Osteocyte (in vitro differentiated cells): ENCODE data around the gene MYOD1. TPM values are rescaled to one million over a fixed set of nuclear protein-coding genes. Genes with fewer than 3 reads are reported as not detected.

Experiments used
- DNase-seq: peaks from one replicate; pipeline ENCODE4 v3.0.0; 2021; ENCODE audit warnings: mixed read lengths; ENCODE audit not compliant: unreplicated experiment; ENCODE audit errors: extremely low spot score
- H3K27ac Mint-ChIP-seq: one replicate; pipeline ENCODE4 v1.8.0; 2021; ENCODE audit warnings: mild to moderate bottlenecking, mixed read lengths; ENCODE audit not compliant: unreplicated experiment
- H3K27me3 Mint-ChIP-seq: one replicate; pipeline ENCODE4 v1.8.0; 2021; ENCODE audit warnings: mixed read lengths; ENCODE audit not compliant: unreplicated experiment
- H3K36me3 Mint-ChIP-seq: one replicate; pipeline ENCODE4 v1.8.0; 2021; ENCODE audit warnings: mixed read lengths; ENCODE audit not compliant: unreplicated experiment
- H3K4me1 Mint-ChIP-seq: one replicate; pipeline ENCODE4 v1.8.0; 2021; ENCODE audit warnings: mixed read lengths; ENCODE audit not compliant: unreplicated experiment
- H3K4me3 Mint-ChIP-seq: one replicate; pipeline ENCODE4 v1.8.0; 2021; ENCODE audit warnings: mild to moderate bottlenecking, moderate library complexity, mixed read lengths; ENCODE audit not compliant: unreplicated experiment
- H3K9me3 Mint-ChIP-seq: one replicate; pipeline ENCODE4 v1.8.0; 2021; ENCODE audit warnings: mixed read lengths; ENCODE audit not compliant: unreplicated experiment
- total RNA-seq: library from RNA; stranded (reverse); gene quantifications from 2 replicates; pipeline ENCODE4 v1.2.1, GENCODE V29; 2021
- TF ChIP-seq, protein P1 (sequence below): fragments of 200-600 bp; sonication (generic); IDR thresholded peaks from 2 replicates; pipeline ENCODE4 v1.5.0; 2021; ENCODE audit warnings: antibody characterized with exemption, mild to moderate bottlenecking, moderate library complexity

The MYOD1 gene
- total RNA-seq, 1 donor from 2014 or later, result not detected

DNA sequence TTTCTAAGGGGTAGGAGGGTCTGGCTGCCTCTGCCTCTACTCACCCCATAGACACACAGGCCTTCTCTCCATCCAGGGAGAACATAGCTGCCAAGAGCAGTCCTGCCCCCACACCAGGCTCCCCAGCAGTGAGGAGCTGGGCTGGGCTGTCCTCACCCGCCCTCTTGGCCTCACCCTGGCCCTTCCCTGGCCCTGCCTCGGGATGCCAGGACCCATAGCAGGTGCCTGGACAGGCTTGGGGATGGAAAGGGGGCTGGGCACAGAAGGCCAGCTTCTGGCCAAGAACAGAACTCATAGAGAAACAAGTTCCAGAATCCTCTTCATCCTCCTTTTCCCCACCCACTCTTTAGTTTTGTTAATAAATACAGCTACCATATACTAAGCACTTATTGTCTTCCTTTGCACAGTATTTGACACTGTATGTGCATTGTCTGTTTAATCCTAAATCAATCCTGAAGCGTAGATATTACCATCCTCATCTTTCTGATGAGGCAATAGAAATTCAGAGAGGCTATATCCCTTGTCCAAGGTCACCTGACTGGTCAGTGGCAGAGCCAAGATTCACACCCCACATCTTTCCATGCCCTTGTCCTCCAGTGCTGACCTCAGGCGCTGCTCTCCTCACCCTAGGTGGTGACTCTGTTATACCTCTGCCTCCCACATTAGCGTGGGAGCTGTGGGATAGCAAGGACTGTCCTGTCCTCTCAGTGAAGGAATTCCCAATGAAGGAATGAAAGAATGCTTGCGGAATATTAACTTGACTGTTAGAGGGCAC lies 22.0 kb upstream of the MYOD1 start:
- H3K27ac Mint-ChIP-seq, result no peak overlapping the region
- TF ChIP-seq, protein P1, sequence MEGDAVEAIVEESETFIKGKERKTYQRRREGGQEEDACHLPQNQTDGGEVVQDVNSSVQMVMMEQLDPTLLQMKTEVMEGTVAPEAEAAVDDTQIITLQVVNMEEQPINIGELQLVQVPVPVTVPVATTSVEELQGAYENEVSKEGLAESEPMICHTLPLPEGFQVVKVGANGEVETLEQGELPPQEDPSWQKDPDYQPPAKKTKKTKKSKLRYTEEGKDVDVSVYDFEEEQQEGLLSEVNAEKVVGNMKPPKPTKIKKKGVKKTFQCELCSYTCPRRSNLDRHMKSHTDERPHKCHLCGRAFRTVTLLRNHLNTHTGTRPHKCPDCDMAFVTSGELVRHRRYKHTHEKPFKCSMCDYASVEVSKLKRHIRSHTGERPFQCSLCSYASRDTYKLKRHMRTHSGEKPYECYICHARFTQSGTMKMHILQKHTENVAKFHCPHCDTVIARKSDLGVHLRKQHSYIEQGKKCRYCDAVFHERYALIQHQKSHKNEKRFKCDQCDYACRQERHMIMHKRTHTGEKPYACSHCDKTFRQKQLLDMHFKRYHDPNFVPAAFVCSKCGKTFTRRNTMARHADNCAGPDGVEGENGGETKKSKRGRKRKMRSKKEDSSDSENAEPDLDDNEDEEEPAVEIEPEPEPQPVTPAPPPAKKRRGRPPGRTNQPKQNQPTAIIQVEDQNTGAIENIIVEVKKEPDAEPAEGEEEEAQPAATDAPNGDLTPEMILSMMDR, result no peak

DNA sequence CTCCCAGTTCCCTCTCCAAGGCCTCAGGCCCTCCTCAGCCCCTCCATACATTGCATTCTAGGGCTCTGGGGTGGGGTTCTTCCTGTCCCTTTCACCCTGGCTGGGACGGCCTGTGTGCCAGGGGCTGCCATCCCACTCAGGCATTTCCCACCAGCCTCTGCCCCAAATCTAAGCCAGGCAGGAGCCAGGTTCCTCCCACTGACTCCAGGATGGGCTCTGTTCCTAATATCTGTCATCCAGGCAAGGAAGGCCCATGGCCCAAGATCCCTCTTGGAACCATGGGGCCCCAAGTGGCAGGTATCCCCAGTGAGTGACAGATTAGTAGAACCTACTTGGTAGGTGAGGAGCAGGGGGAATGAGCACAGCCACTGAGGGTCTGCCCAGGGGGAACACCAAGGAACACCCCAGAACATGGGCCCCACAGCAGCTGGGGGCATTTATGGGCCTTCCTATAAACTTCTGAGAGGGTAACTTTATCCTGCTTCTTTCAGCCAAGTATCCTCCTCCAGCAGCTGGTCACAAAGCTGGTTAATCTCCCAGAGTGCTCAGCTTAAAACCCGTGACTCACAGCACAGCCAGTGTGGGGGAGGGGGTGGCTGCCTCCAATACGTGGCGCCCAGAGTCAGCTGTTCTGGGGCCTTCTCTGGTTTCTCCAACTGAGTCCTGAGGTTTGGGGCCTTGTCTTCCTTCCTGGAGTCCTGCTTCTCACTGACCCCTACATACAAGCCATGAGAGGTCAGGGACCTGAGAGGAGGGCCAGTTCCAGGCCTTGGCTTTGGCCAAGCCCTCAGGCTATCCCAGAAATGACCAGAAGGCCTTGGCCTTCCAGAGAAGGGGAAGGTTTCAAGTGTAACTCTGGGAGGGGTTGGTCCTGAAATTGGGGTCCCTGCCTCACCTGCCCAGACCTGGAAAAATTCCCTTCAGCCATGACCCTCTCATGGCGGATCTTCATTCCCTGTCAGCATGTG lies 19.9 kb upstream of the MYOD1 start:
- Mint-ChIP-seq H3K36me3 (no peaks in the 10 kb centered on the region), H3K27me3 (peaks cover 8% of the 10 kb centered on the region), H3K27ac (no peak overlapping the region), H3K4me3 (no peak overlapping the region), H3K4me1 (no peaks in the 10 kb centered on the region), H3K9me3 (peaks cover 8% of the 10 kb centered on the region)
- DNase-seq, result no peak
- TF ChIP-seq, protein P1, result no peak

More for the DNA sequence above, 22.0 kb upstream of the MYOD1 start:
- DNase-seq, result no peak
- no peaks in the 10 kb centered on the region for H3K4me1 Mint-ChIP-seq
- no peaks in the 10 kb centered on the region for H3K9me3 Mint-ChIP-seq
- no peaks in the 10 kb centered on the region for H3K36me3 Mint-ChIP-seq
- H3K27me3 Mint-ChIP-seq, result peaks cover 14% of the 10 kb centered on the region
- H3K4me3 Mint-ChIP-seq, result no peak overlapping the region

DNA sequence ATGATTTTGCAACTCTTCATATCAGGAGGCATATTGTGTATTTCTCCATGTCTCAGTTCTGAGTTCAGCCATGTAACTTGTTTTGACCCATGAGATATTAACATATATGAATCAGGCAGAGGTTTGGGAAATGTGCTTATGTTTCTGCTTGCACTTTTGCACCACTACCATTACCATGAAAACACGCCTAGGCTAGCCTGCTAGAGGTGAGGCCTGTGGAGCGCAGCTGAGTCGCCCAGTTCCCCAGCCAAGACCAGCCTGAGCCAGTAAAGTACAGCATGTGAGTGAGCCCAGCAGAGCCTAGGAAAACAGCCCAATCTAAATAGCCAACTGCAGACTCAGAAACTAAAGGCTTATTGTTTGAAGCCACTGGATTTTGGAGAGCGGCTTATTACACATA lies 18.4 kb upstream of the MYOD1 start:
- H3K27ac Mint-ChIP-seq, result no peak overlapping the region
- H3K9me3 Mint-ChIP-seq, result peaks cover 8% of the 10 kb centered on the region
- TF ChIP-seq, protein P1, result no peak
- H3K27me3 Mint-ChIP-seq, result peaks cover 9% of the 10 kb centered on the region
- H3K4me3 Mint-ChIP-seq, result no peak overlapping the region
- no peaks in the 10 kb centered on the region for H3K36me3 Mint-ChIP-seq
- H3K4me1 Mint-ChIP-seq, result no peaks in the 10 kb centered on the region
- no peak for DNase-seq

DNA sequence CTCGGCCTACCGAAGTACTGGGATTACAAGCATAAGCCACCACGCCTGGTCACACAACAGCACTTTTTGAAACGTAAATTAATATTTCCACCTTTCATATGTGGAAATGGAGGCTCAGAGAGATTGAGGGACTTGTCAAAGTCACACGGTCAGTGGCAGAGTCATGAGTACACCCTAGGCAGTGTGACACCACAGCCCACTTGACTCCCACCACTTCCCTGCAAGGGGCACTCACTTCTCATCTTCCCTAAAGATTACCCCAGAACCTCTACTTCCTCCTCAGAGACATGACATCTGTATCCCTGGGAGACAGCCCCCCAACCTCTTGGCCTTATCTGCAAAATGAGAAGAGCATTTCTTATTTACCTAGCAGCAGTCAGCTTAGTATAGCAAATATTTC lies 16.5 kb upstream of the MYOD1 start:
- TF ChIP-seq, protein P1, result no peak
- Mint-ChIP-seq H3K9me3 (peaks cover 8% of the 10 kb centered on the region), H3K4me1 (no peaks in the 10 kb centered on the region), H3K27me3 (peaks cover 6% of the 10 kb centered on the region), H3K4me3 (no peak overlapping the region), H3K27ac (no peak overlapping the region), H3K36me3 (no peaks in the 10 kb centered on the region)
- DNase-seq, result no peak

DNA sequence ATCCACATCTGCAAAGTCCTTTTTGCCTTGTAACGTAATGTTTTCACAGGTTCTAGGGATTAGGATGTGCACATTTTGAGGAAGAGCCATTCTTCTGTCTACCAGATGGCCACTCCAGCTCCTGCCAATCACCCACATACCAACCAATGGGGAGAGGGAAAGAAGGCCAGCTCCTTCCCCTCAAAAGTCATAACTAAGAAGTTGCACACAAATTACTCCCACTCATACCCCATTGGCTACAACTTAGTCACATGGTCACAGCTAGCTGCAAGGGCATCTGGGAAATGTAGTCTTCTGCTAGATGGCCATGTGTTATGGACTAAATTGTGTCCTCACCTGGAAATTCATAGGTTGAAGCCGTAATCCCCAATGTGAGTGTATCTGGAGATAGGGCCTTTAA lies 15.4 kb upstream of the MYOD1 start:
- Mint-ChIP-seq H3K36me3 (no peaks in the 10 kb centered on the region), H3K27me3 (peaks cover 6% of the 10 kb centered on the region), H3K4me1 (no peaks in the 10 kb centered on the region), H3K4me3 (no peak overlapping the region), H3K9me3 (peaks cover 8% of the 10 kb centered on the region), H3K27ac (no peak overlapping the region)
- TF ChIP-seq, protein P1, result no peak
- DNase-seq, result no peak
